ENCODE data around the gene SEPTIN10. TPM values are rescaled to one million over a fixed set of nuclear protein-coding genes. Genes with fewer than 3 reads are reported as not detected.
"Not testable (repeated sequence)": the region's sequence is repeated elsewhere in the genome, so short reads cannot be mapped to it uniquely, and the experiment has no call there.

Gene SEPTIN10
- total RNA-seq, 1 donor from 2014 or later: 160 TPM

DNA sequence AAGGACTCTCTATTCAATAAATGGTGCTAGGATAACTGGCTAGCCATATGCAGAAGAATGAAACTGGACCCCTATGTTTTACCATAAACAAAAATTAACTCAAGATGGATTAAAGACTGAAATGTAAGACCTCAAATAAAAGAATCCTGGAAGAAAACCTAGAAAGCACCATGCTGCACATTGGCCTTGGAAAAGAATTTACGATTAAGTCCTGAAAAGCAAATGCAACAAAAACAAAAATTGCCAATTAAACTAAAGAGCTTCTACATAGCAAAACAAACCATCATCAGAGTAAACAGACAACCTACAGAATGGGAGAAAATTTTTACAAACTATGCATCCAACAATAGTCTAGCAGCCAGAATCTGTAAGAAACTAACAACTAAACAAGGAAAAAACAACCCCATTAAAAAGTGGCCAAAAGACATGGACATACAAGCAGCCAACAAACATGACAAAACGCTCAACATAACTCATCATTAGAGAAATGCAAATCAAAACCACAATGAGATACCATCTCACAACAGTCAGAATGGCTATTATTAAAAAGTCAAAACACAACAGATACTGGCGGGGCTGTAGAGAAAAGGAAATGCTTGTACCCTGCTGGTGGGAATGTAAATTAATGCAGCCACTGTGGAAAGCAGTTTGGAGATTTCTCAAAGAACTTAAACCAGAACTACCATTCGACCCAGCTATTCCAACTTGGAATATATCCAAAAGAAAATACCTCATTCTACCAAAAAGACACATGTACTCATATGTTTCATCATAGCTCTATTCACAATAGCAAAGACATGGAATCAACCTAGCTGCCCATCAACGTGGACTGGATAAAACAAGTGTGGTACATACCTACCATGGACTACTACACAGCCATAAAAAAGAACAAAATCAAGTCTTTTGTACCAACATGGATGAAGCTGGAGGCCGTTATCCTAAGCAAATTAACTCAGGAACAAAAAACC is 30.6 kb downstream of the SEPTIN10 start:
- no peak for TF ChIP-seq EZH2phosphoT487 (IDR thresholded peaks at IDR 0.05)
- no peak for TF ChIP-seq EZH2 (IDR thresholded peaks at IDR 0.05)
- TF ChIP-seq CTCF (IDR thresholded peaks at IDR 0.05): no peak
- Mint-ChIP-seq H3K27me3 (ENCODE audit: insufficient read depth, low read depth) (no peaks in the 10 kb centered on the region), H3K4me1 (peaks cover 2% of the 10 kb centered on the region), H3K9me3 (no peaks in the 10 kb centered on the region), H3K36me3 (peaks cover 42% of the 10 kb centered on the region), H3K4me3 (no peak overlapping the region), H3K27ac (no peak overlapping the region)
- H3K4me1 ChIP-seq: no peaks in the 10 kb centered on the region
- peaks cover 4% of the 10 kb centered on the region for H4K20me1 ChIP-seq (ENCODE audit: low read depth)
- H3K9ac ChIP-seq: no peak overlapping the region
- H3K4me2 ChIP-seq: no peak overlapping the region
- H3K36me3 ChIP-seq: peaks cover 10% of the 10 kb centered on the region
- H2AFZ ChIP-seq (replicated peaks): no peak overlapping the region
- H3K79me2 ChIP-seq (ENCODE audit: low read depth): peaks cover 56% of the 10 kb centered on the region
- DNase-seq (ENCODE audit: low spot score): no peak
- no peak overlapping the region for H3K27ac ChIP-seq
- H3K4me3 ChIP-seq: no peak overlapping the region
- no peaks in the 10 kb centered on the region for H3K9me3 ChIP-seq (ENCODE audit: low read depth)
- H3K27me3 ChIP-seq: no peaks in the 10 kb centered on the region
- H3F3A ChIP-seq (ENCODE audit: low read depth): no peaks in the 10 kb centered on the region

DNA sequence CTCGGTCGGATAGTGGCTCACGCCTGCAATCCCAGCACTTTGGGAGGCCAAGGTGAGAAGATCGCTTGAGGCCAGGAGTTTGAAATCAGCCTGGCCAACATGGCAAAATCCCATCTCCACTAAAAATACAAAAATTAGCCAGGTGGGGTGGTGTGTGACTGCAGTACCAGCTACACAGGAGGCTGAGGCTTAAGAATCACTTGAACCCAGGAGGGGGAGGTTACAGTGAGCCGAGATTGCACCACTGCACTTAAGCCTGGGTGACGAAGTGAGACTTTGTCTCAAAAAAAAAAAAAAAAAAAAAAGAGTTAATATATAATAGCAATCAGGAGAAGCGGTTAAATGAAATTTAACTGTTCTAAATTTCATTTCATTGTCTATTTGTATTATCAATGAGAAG is 36.1 kb downstream of the SEPTIN10 start:
- not testable (repeated sequence) for H3K36me3 ChIP-seq; H3K27ac ChIP-seq; H3K4me3 ChIP-seq; H3K9me3 ChIP-seq (ENCODE audit: low read depth); H3K9me3 Mint-ChIP-seq; H3K4me1 Mint-ChIP-seq; H4K20me1 ChIP-seq (ENCODE audit: low read depth); H3K4me3 Mint-ChIP-seq; DNase-seq (ENCODE audit: low spot score); H3K27me3 Mint-ChIP-seq (ENCODE audit: insufficient read depth, low read depth); H3K27ac Mint-ChIP-seq; H3F3A ChIP-seq (ENCODE audit: low read depth); H2AFZ ChIP-seq (replicated peaks); H3K4me1 ChIP-seq; H3K9ac ChIP-seq; H3K27me3 ChIP-seq; H3K4me2 ChIP-seq
- peaks cover 12% of the 10 kb centered on the region for H3K36me3 Mint-ChIP-seq
- H3K79me2 ChIP-seq (ENCODE audit: low read depth): peaks cover 14% of the 10 kb centered on the region

GRCh38 chr2:109575373-109575772 is 38.4 kb downstream of the SEPTIN10 start:
- no peaks in the 10 kb centered on the region for H3K4me1 ChIP-seq
- no peaks in the 10 kb centered on the region for H3F3A ChIP-seq (ENCODE audit: low read depth)
- H3K4me2 ChIP-seq: no peak overlapping the region
- H3K36me3 ChIP-seq: no peaks in the 10 kb centered on the region
- H3K4me3 ChIP-seq: no peak overlapping the region
- peaks cover 8% of the 10 kb centered on the region for H3K79me2 ChIP-seq (ENCODE audit: low read depth)
- no peak overlapping the region for H2AFZ ChIP-seq (replicated peaks)
- Mint-ChIP-seq H3K27me3 (ENCODE audit: insufficient read depth, low read depth) (no peaks in the 10 kb centered on the region), H3K4me1 (no peaks in the 10 kb centered on the region), H3K4me3 (no peak overlapping the region), H3K9me3 (no peaks in the 10 kb centered on the region), H3K36me3 (peaks cover 13% of the 10 kb centered on the region), H3K27ac (no peak overlapping the region)
- H3K27me3 ChIP-seq: no peaks in the 10 kb centered on the region
- no peaks in the 10 kb centered on the region for H3K9me3 ChIP-seq (ENCODE audit: low read depth)
- H3K9ac ChIP-seq: no peak overlapping the region
- TF ChIP-seq EZH2phosphoT487 (IDR thresholded peaks at IDR 0.05) (no peak), EZH2 (IDR thresholded peaks at IDR 0.05) (no peak), CTCF (IDR thresholded peaks at IDR 0.05) (no peak)
- H3K27ac ChIP-seq: no peak overlapping the region
- no peaks in the 10 kb centered on the region for H4K20me1 ChIP-seq (ENCODE audit: low read depth)
- DNase-seq (ENCODE audit: low spot score): no peak

DNA sequence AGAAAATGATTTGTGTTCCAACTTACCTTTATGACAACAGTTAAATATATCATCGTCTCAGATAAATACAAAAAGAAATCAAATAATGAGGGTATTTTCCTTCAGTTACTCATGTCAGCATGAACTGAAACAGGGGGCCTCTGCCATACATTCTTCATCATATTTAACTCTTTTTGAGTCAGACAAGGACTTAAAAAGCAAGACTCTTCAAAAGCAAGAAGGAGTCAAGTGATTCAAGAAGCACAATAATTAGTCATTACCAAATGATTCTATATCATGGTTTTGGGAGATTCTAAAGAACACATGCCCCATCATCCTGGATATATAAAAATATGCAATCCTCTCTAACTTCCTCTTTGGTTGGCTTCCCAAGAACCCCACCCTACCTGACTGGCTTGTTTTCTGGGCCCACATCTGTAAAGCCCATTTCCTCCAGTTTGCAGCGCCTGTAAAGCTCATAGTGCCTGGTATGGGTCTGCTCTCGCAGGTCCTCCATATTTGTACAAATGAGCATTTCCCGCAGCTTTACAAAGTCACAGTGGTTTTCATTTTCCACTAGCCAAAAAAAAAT is 49.7 kb downstream of the SEPTIN10 start:
- peaks cover 3% of the 10 kb centered on the region for H4K20me1 ChIP-seq (ENCODE audit: low read depth)
- no peaks in the 10 kb centered on the region for H3K27me3 Mint-ChIP-seq (ENCODE audit: insufficient read depth, low read depth)
- H3K4me3 Mint-ChIP-seq: no peak overlapping the region
- H3F3A ChIP-seq (ENCODE audit: low read depth): no peaks in the 10 kb centered on the region
- no peak overlapping the region for H3K4me3 ChIP-seq
- no peak overlapping the region for H3K27ac Mint-ChIP-seq
- no peak overlapping the region for H2AFZ ChIP-seq (replicated peaks)
- no peaks in the 10 kb centered on the region for H3K4me1 Mint-ChIP-seq
- no peak overlapping the region for H3K4me2 ChIP-seq
- no peaks in the 10 kb centered on the region for H3K9me3 ChIP-seq (ENCODE audit: low read depth)
- no peak for DNase-seq (ENCODE audit: low spot score)
- H3K4me1 ChIP-seq: no peaks in the 10 kb centered on the region
- H3K36me3 Mint-ChIP-seq: peaks cover 36% of the 10 kb centered on the region
- H3K9ac ChIP-seq: no peak overlapping the region
- no peaks in the 10 kb centered on the region for H3K79me2 ChIP-seq (ENCODE audit: low read depth)
- H3K27ac ChIP-seq: no peak overlapping the region
- H3K36me3 ChIP-seq: peaks cover 8% of the 10 kb centered on the region
- H3K9me3 Mint-ChIP-seq: no peaks in the 10 kb centered on the region
- H3K27me3 ChIP-seq: no peaks in the 10 kb centered on the region
- TF ChIP-seq EZH2 (IDR thresholded peaks at IDR 0.05) (no peak), CTCF (IDR thresholded peaks at IDR 0.05) (no peak), EZH2phosphoT487 (IDR thresholded peaks at IDR 0.05) (no peak)

Measured in neural progenitor cell (in vitro differentiated cells).